Dedifferentiated amniotic fluid mesenchymal stem cell (primary cell): Measurements from ENCODE around the gene SKI.
"Not testable (repeated sequence)": the region's sequence is repeated elsewhere in the genome, so short reads cannot be mapped to it uniquely, and the experiment has no call there.

ENCODE experiments used
- DNase-seq: peaks from one replicate; pipeline ENCODE4 v3.0.0-alpha.2; 2016; ENCODE audit errors: extremely low spot score

SKI gene

GRCh38 chr1:2291577-2291976 is 63.5 kb downstream of the SKI start:
- DNase-seq: no peak

GRCh38 chr1:2292725-2293450 is 64.8 kb downstream of the SKI start:
- no peak for DNase-seq

GRCh38 chr1:2294033-2294724 is 66.1 kb downstream of the SKI start:
- no peak for DNase-seq

GRCh38 chr1:2294725-2295078 is 66.6 kb downstream of the SKI start:
- no peak for DNase-seq

- no peak for DNase-seq
Observed at GRCh38 chr1:2295526-2295925, 67.4 kb downstream of the SKI start.

GRCh38 chr1:2296211-2296610 is 68.1 kb downstream of the SKI start:
- not testable (repeated sequence) for DNase-seq

DNA sequence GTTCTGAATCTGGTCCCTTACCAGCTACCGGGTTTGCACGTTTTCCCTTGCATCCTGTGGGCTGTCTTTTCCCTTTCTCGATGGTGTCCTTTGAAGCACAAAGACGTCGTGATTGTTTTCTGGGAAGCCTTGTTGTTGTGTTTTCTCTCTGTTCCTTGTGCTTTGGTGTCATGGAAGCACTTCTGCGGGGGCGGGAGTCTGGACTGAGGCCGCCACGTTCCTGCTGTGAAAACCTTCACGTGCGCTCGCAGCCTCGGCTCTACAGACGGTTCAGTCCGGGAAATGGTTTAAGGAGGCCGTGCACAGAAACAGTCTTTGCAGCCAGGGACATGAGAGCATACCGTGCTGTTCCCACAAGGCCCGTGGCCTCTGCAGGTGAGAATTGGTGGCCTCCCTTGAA is 68.5 kb downstream of the SKI start:
- DNase-seq: no peak

DNA sequence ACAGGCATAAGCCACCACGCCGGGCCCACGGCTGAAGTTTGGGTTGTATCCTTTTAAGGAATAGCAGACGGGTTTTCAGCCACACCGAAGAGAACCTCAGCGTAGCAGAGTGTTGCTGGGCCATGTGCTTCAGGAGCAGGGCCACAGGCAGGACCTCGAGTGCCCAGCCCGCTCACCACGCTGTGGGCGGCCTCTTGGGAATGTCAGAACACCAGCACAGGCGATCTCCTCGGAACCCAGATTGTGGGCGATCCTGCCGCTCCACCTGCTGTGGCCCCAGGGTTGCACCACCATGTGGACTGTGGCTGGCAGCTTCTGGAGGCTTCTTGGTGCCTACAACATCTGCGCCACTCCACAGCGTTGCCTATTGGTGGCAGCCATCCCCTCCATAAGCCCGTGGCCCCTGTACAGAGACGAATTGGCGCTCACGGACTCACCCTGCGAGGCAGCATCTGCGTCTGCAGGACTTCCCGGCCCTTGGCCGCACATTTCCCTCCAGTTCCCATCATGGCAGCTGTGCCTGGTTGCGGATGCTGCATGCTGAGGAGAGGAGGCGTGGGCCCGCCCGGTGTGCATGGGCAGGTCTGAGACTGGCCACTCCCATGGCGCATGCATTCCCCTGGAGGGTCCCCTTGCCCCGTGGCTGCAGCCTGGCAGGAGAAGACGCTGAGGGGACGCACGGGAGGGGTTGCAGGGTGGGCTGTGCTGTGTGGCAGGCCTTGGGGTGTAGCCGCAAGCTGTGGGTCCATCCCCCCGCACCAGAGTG is 69.3 kb downstream of the SKI start:
- DNase-seq: no peak

DNA sequence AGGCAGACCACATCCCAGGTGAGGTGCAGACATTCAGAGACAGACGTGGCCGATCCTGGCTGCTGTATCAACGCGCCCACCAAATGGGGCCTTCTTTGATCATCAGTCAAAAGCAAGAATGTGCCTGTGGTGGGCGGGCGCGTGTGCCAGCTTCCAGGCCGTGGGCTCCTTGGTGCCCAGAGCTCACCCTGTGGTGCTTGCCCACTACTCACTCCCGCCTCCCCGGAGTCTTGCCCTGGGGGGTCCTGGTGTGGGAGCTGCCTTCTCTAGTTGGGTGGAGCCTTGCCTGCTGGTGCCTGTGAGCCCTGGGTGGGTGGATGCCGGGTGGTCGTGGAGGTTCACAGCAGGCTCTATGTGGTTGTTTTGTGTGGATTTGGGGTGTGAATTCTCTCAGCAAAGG is 70.6 kb downstream of the SKI start:
- DNase-seq: no peak

- DNase-seq: no peak
Observed at GRCh38 chr1:2299131-2299627, 71.1 kb downstream of the SKI start.

- DNase-seq: no peak
Observed at GRCh38 chr1:2300004-2300771, 72.1 kb downstream of the SKI start.

GRCh38 chr1:2300851-2301606 is 72.9 kb downstream of the SKI start:
- no peak for DNase-seq

DNA sequence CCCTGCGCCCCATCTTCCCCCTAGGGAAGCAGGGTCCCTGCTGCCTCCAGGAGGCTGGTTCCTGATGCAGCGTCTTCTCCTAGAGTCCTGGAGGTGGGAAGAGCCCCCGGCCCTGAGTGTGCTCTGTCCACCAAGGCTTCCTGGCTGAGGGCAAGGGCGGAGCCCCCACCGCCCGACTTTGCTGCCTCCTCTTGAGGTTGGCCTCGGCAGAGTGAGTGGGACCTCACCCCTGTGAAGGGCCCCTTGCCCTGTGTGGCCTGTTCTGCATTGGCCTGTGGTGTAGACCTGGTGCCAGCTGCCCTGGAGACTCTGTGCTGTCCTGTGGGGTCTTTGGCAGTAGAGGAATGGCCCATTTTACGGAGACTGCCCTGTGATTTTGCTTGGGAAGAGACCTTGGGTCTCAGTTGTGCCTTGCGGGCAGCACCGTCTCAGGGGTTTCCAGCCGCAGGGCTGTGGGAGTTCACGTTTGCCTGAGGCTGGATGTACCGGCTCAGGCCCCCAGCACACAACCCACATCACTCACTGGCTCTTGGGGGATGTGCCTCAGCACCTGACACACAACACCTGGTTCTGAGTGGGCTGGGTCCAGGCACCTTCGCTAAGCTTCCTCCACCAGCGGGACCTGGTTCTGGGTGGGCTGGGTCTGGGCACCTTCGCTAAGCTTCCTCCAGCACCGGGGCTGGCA is 73.6 kb downstream of the SKI start:
- no peak for DNase-seq

- DNase-seq: no peak
Observed at GRCh38 chr1:2302292-2302925, 74.3 kb downstream of the SKI start.

- DNase-seq: no peak
Observed at GRCh38 chr1:2303016-2303775, 75.1 kb downstream of the SKI start.

DNA sequence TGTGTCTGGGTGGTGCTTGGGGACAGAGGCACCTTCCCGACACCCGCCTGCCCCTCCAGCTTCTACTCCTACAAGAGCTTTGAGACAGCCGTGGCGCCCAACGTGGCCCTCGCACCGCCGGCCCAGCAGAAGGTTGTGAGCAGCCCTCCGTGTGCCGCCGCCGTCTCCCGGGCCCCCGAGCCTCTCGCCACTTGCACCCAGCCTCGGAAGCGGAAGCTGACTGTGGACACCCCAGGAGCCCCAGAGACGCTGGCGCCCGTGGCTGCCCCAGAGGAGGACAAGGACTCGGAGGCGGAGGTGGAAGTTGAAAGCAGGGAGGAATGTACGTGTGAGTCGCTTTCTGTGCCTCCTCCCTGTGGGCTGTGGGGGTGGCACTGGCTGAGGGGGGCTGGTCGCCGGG is 75.7 kb downstream of the SKI start:
- no peak for DNase-seq

DNA sequence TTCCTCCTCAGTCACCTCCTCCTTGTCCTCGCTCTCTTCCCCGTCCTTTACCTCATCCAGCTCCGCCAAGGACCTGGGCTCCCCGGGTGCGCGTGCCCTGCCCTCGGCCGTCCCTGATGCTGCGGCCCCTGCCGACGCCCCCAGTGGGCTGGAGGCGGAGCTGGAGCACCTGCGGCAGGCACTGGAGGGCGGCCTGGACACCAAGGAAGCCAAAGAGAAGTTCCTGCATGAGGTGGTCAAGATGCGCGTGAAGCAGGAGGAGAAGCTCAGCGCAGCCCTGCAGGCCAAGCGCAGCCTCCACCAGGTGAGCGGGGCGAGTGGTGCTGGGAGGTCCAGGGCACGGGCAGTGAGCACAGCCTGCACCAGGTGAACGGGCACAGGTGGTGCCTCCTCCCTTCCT is 76.2 kb downstream of the SKI start:
- DNase-seq: no peak

GRCh38 chr1:2304921-2305681 is 77.0 kb downstream of the SKI start:
- DNase-seq: no peak
